Esophagus squamous epithelium (tissue), 5 donors: Measurements from ENCODE around the gene ZNF689. TPM values are rescaled to one million over a fixed set of nuclear protein-coding genes. Genes with fewer than 3 reads are reported as not detected.

Experiments
- DNase-seq: peaks from one replicate; lab custom pipeline; 2025; lab: John Stamatoyannopoulos, UW
- H3K27ac ChIP-seq, 4 donors: fragments of 200-600 bp; sonication (generic); one replicate each; pipeline ENCODE4 v1.5.1; 2016 to 2019; ENCODE audit warnings: mild to moderate bottlenecking in 1 of 4
- H3K27me3 ChIP-seq, 4 donors: fragments of 200-600 bp; sonication (generic); 1 replicate in 3 of 4; 2 replicates in 1 of 4; pipeline versions ENCODE4 v1.5.1 to v1.6.0; 2017 to 2021; ENCODE audit warnings: antibody characterized with exemption in 1 of 4
- H3K36me3 ChIP-seq, 3 donors: fragments of 200-600 bp; sonication (generic); one replicate each; pipeline ENCODE4 v1.5.1; 2016 to 2019
- H3K4me1 ChIP-seq, 3 donors: fragments of 200-600 bp; sonication (generic); one replicate each; pipeline ENCODE4 v1.5.1; 2017 to 2019
- H3K4me3 ChIP-seq, 4 donors: fragments of 200-600 bp; sonication (generic); 1 replicate in 3 of 4; 2 replicates in 1 of 4; pipeline ENCODE4 v1.5.1; 2016 to 2019; ENCODE audit warnings: mild to moderate bottlenecking in 2 of 4, moderate library complexity in 1 of 4
- H3K9me3 ChIP-seq, 3 donors: fragments of 200-600 bp; sonication (generic); one replicate each; pipeline ENCODE4 v1.5.1; 2016 to 2019
- POLR2A ChIP-seq, 4 donors: fragments of 450-650 bp; IDR thresholded peaks; one replicate each; pipeline ENCODE4 v1.6.1; 2017; ENCODE audit warnings: antibody characterized with exemption in 4 of 4, mild to moderate bottlenecking in 4 of 4, moderate library complexity in 3 of 4
- WGBS, 2 donors: methylation state at CpG; one replicate each; pipeline ENCODE4 v1.1.5; 2018; 5-methylcytosine and 5-hydroxymethylcytosine counted together
- intact Hi-C: fragments of 100-400 bp; cut with DNase I; formaldehyde crosslinking; loops from one replicate; pipeline ENCODE4 v1.15.0; 2022
- total RNA-seq, 4 donors: library from RNA; depleted of rRNA; stranded (reverse); fragments of >200 nt; gene quantifications; one replicate each; pipeline ENCODE4 v1.1.0, GENCODE V29; 2016
- TF ChIP-seq, protein P1 (sequence below), 6 experiments: fragments of 450-650 bp in 4 of 6; fragments of 200-600 bp in 2 of 6; sonication (generic) in 2 of 6; IDR thresholded peaks; one replicate each; pipeline ENCODE4 v1.5.1; 2016 to 2019; ENCODE audit warnings: antibody characterized with exemption in 6 of 6, mild to moderate bottlenecking in 4 of 6, moderate library complexity in 4 of 6
- donor health status: DM: yes; HTN: yes; CAD: no.

Gene ZNF689
- 1 to 10 TPM; 2.0 to 6.7 (median 3.8) TPM for total RNA-seq

DNA sequence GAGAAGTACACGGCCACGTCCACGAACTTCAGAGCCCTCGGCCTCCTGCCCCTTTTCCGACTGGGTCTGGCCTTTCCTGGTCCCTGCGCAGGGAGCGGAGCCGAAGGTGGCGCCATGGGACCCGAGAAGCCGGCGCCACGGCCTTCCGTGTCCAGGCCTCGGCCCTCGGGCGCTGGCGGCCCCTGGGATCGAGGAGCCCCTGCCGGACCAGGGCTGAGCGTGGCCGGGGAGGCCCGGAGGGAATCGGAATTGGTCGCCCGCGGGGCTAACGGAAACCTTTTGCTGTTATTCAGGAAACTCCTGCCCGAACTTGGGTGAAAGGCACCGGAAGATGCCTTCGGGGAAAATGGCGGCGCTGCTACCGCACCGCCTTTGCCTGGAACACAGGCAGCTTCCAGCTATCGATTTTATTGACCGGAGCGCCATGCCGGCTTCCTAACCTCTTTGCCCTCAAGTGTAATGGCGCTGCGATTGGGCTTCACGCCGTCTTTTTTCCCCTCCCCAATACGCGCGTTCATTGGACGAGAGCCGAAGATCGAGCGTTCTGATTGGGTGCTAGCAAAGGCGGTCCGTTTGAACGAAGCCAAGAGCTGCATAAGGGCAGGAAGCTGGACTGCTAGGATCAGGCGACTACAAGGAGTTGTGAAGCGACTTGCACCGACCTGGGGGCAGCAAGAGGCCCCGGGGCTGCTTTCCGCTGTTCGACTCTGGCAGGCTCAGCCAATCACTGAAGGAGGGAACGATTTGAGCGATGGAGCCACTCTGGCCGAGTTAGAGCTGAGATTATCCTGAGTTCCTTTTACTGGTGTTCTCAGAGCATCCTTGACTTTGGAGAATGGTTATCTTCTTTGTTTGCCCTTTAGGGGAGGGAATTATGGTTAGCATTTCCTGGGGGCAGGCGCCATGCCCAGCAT is at the start of gene ZNF689:
Gene ZNF689 (minus strand): TSS at position 464 of the 914 bp plus-strand sequence. CDS start 348 bp downstream, at position 116.
- H3K36me3 ChIP-seq: peaks cover 0 to 33% (median 5%) of the 10 kb centered on the region in 3 donors
- H3K4me3 ChIP-seq: peak within 1 kb of the TSS; percentile 71 to 99 (median 90)
- peak; percentile 49 for DNase-seq
- peak within 1 kb of the TSS; percentile 86 to 96 (median 94) for H3K27ac ChIP-seq
- intact Hi-C loops: no loop called here
- TF ChIP-seq, protein P1, sequence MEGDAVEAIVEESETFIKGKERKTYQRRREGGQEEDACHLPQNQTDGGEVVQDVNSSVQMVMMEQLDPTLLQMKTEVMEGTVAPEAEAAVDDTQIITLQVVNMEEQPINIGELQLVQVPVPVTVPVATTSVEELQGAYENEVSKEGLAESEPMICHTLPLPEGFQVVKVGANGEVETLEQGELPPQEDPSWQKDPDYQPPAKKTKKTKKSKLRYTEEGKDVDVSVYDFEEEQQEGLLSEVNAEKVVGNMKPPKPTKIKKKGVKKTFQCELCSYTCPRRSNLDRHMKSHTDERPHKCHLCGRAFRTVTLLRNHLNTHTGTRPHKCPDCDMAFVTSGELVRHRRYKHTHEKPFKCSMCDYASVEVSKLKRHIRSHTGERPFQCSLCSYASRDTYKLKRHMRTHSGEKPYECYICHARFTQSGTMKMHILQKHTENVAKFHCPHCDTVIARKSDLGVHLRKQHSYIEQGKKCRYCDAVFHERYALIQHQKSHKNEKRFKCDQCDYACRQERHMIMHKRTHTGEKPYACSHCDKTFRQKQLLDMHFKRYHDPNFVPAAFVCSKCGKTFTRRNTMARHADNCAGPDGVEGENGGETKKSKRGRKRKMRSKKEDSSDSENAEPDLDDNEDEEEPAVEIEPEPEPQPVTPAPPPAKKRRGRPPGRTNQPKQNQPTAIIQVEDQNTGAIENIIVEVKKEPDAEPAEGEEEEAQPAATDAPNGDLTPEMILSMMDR (IDR thresholded peaks at IDR 0.05): no peak
- peak in 2 of 4 donors; percentile 39 to 57 for TF ChIP-seq POLR2A (IDR thresholded peaks at IDR 0.05)
- 0 to 1% methylated on average over 8 to 16 of the region's 63 CpGs for WGBS, 2 donors
- H3K27me3 ChIP-seq: no peaks in the 10 kb centered on the region
- H3K4me1 ChIP-seq: peaks cover 4 to 25% (median 8%) of the 10 kb centered on the region in 3 donors
- no peaks in the 10 kb centered on the region for H3K9me3 ChIP-seq

DNA sequence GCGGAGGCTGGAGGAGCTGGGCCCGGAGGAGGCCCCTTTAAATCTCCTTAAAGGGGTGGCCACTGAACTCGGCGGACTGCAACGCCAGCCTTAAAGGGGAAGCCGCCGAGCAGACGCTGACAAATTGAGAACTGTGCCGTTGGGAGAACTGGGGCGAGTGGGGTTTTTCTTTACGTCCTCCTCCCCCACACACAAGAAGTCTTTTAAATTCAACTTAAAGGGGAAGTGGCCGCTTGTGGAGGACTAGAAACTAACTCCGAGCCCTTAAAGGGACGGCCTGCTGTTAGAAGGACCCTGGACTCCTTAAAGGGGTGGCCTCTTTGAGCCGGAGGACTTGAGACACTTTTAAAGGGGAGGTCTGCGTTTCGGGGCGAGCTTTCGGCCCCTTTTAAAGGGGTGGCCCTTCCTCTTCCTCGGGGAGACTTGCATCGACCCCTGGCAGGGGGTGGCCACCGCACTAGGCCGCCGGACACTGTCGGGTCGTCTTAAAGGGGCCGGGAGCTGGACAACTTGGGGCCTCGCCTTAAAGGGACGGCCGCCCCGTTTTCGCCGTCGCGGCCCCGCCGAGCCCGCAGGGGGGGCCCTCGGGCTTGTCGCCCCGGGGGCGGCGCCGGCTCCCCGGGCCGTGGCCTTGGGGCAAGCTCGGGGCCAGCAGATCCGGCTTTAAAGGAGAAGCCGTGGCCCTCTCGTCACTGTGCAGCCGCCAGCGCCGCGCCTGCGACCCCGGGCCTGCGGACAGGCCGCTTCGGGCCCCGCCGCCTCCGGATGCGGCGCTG is 48.7 kb upstream of the ZNF689 start:
- Histone ChIP-seq H3K36me3 (peaks cover 32 to 65% (median 34%) of the 10 kb centered on the region in 3 donors), H3K9me3 (no peaks in the 10 kb centered on the region), H3K27ac (peak overlapping the region; percentile 99 to 100 (median 100)), H3K27me3 (no peaks in the 10 kb centered on the region), H3K4me1 (peaks cover 32 to 55% (median 37%) of the 10 kb centered on the region in 3 donors), H3K4me3 (peak overlapping the region; percentile 83 to 98 (median 98))
- 0% methylated on average over 11 to 16 of the region's 64 CpGs for WGBS, 2 donors
- intact Hi-C loops: no loop called here
- TF ChIP-seq, protein P1 (IDR thresholded peaks at IDR 0.05): no peak
- TF ChIP-seq POLR2A (IDR thresholded peaks at IDR 0.05): peak in 1 of 4 donors; percentile 58
- DNase-seq: peak; percentile 93

DNA sequence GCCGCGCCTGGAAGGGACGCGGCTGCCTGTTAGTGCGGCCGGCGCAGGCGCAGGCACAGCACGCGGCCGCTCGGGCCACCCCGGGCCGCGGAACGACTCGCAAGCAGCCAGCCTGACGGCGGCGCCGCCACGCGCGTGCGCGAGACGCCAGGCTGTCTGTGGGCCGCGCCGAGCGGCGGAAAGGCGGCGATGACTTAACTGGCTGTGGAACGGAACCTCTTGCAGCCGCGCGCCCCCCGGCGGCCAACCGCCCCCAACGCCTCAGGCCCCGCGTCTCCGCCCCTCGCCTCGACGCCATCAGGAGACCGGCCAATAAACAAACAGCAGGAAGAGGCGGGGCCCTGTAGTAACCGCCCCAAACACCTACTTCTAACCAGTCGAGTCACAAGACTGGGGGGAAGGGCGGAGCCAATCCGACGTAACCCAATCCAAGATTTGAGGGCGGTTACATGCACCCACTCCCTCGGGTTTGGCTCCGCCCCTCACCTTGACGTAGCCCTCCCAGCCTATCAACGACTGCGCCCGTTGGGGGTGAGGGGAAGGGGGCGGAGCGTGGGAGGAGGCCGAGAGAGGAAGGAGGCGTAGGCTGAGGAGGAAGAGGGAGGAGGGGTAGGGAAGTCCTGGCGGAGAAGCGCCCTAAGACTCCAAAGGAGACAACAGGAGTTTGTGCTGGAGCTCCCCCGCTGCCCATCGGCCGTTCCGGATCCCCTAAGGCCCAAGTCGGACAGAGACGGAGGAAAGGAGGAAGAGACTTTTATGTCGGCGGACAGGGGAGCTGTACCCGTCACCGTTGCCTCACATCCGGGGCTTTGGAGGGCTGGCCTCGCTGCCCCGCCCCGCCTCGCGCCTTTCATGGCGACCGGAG is 47.9 kb upstream of the ZNF689 start, which contains the start of gene FBRS:
Gene FBRS (plus strand): TSS at position 566 of the 865 bp plus-strand sequence. CDS start 1,088 bp downstream, outside the sequence.
- H3K4me3 ChIP-seq: peak within 1 kb of the TSS; percentile 83 to 98 (median 98)
- TF ChIP-seq POLR2A (IDR thresholded peaks at IDR 0.05): peak in 3 of 4 donors; percentile 65 to 89 (median 87)
- TF ChIP-seq, protein P1 (IDR thresholded peaks at IDR 0.05): peak; percentile 60 to 96 (median 76)
- H3K4me1 ChIP-seq: peaks cover 29 to 52% (median 37%) of the 10 kb centered on the region in 3 donors
- WGBS, 2 donors: 0 to 1% methylated on average over 20 to 27 of the region's 86 CpGs
- H3K36me3 ChIP-seq: peaks cover 27 to 65% (median 36%) of the 10 kb centered on the region in 3 donors
- no peaks in the 10 kb centered on the region for H3K27me3 ChIP-seq
- peak; percentile 99 for DNase-seq
- H3K27ac ChIP-seq: peak within 1 kb of the TSS; percentile 99 to 100 (median 100)
- intact Hi-C loops: no loop called here
- no peaks in the 10 kb centered on the region for H3K9me3 ChIP-seq

DNA sequence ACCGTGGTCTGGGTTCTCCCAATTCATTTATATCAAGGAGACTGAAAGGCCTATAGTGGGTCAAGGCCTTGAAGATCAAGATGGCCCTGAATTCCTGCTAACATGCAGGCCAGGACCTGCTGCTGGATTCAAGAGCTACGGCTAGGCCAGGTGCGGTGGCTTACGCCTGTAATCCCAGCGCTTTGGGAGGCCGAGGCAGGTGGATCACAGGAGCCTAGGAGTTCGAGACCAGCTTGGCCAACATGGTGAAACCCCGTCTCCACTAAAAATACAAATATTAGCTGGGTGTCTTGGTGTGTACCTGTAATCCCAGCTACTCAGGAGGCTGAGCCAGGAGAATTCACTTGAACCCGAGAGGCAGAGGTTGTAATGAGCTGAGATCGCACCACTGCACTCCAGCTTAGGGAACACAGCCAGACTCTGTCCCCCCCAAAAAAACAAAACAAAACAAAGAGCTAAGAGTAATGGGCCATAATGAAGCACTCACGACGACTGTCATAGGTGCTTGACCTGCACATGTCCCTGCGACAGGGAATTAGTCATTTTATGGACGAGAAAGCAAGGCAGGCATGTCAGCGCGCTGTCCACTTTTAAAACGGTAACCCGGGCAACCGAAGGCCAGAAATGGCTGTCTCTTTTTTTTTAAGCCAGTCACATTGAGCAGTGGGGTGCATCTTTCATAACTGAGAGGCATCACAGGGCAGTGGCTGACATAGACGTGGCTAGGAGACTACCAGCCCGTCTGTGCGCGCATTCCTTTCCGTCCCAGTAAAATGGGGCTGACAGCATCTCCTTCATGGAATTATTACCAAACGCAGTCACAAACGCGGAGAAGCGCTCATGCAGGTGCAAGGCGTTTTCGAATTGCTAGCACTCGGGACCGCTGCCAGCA is 47.0 kb upstream of the ZNF689 start:
- Histone ChIP-seq H3K27me3 (no peaks in the 10 kb centered on the region), H3K4me1 (peaks cover 28 to 52% (median 40%) of the 10 kb centered on the region in 3 donors), H3K4me3 (peak overlapping the region; percentile 19 to 98 (median 70)), H3K9me3 (no peaks in the 10 kb centered on the region), H3K36me3 (peaks cover 18 to 65% (median 31%) of the 10 kb centered on the region in 3 donors), H3K27ac (peak overlapping the region; percentile 83 to 100 (median 99))
- no peak for DNase-seq
- TF ChIP-seq POLR2A (IDR thresholded peaks at IDR 0.05): peak in 1 of 4 donors; percentile 24
- TF ChIP-seq, protein P1 (IDR thresholded peaks at IDR 0.05): no peak
- 26 to 46% methylated on average over 13 to 20 of the region's 32 CpGs for WGBS, 2 donors
- intact Hi-C loops: no loop called here
